Measurements from ENCODE around the gene THOP1. TPM values are rescaled to one million over a fixed set of nuclear protein-coding genes. Genes with fewer than 3 reads are reported as not detected.

The THOP1 gene
- total and polyA plus RNA-seq, 10 donors: 31.0 to 96.2 (median 42.8) TPM

GRCh38 chr19:2750808-2751437 is 34.4 kb upstream of the THOP1 start:
- Histone ChIP-seq H3K36me3 (peaks cover 0 to 32% (median 24%) of the 10 kb centered on the region in 6 donors), H3K27me3 (replicated peaks in 1 of 7) (no peaks in the 10 kb centered on the region), H3K9me3 (no peaks in the 10 kb centered on the region), H3K4me1 (peaks cover 0 to 22% (median 8%) of the 10 kb centered on the region in 6 donors), H3K4me3 (no peak overlapping the region), H3K27ac (no peak overlapping the region)
- TF ChIP-seq POLR2A (IDR thresholded peaks at IDR 0.05) (no peak), POLR2AphosphoS5 (IDR thresholded peaks at IDR 0.05) (no peak)
- TF ChIP-seq, protein P1, sequence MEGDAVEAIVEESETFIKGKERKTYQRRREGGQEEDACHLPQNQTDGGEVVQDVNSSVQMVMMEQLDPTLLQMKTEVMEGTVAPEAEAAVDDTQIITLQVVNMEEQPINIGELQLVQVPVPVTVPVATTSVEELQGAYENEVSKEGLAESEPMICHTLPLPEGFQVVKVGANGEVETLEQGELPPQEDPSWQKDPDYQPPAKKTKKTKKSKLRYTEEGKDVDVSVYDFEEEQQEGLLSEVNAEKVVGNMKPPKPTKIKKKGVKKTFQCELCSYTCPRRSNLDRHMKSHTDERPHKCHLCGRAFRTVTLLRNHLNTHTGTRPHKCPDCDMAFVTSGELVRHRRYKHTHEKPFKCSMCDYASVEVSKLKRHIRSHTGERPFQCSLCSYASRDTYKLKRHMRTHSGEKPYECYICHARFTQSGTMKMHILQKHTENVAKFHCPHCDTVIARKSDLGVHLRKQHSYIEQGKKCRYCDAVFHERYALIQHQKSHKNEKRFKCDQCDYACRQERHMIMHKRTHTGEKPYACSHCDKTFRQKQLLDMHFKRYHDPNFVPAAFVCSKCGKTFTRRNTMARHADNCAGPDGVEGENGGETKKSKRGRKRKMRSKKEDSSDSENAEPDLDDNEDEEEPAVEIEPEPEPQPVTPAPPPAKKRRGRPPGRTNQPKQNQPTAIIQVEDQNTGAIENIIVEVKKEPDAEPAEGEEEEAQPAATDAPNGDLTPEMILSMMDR (IDR thresholded peaks at IDR 0.05 in 8 of 11, conservative IDR thresholded peaks at IDR 0.05 in 3 of 11): no peak
- peak; percentile 58 for DNase-seq
- intact Hi-C loops (cut with DNase I; ENCODE audit: low total_unique reads): no loop called here
- 56 to 76% (median 64%) methylated on average over 15 to 17 of the region's 17 CpGs for WGBS, 5 donors

DNA sequence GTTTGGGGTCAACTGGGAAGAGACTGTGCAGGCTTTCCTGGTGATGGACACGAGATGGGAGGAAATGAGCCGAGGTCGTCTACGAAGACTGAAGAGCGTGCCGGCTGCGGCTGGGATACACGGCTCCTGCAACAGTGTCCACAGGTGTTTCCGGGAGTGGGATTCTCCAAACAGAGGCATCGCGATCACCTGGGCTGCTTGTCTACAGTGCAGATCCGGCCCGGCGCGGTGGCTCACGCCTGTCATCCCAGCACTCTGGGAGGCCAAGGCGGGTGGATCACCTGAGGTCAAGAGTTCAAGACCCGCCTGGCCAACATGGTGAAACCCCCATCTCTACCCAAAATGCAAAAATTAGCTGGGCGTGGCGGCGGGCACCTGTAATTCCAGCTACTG is 33.9 kb upstream of the THOP1 start:
- TF ChIP-seq POLR2AphosphoS5 (IDR thresholded peaks at IDR 0.05) (no peak), POLR2A (IDR thresholded peaks at IDR 0.05) (no peak)
- TF ChIP-seq, protein P1 (IDR thresholded peaks at IDR 0.05 in 8 of 11, conservative IDR thresholded peaks at IDR 0.05 in 3 of 11): no peak
- Histone ChIP-seq H3K4me1 (peaks cover 0 to 22% (median 8%) of the 10 kb centered on the region in 6 donors), H3K9me3 (no peaks in the 10 kb centered on the region), H3K36me3 (peaks cover 0 to 37% (median 27%) of the 10 kb centered on the region in 6 donors), H3K27me3 (replicated peaks in 1 of 7) (no peaks in the 10 kb centered on the region), H3K27ac (no peak overlapping the region), H3K4me3 (no peak overlapping the region)
- intact Hi-C loops (cut with DNase I; ENCODE audit: low total_unique reads): no loop called here
- peak; percentile 69 for DNase-seq
- 87 to 95% (median 90%) methylated on average over 18 to 21 of the region's 21 CpGs for WGBS, 5 donors

- Histone ChIP-seq H3K27me3 (replicated peaks in 1 of 7) (no peaks in the 10 kb centered on the region), H3K4me1 (peaks cover 0 to 6% (median 0%) of the 10 kb centered on the region in 6 donors), H3K9me3 (no peaks in the 10 kb centered on the region), H3K36me3 (peaks cover 0 to 72% (median 53%) of the 10 kb centered on the region in 6 donors), H3K27ac (no peak overlapping the region), H3K4me3 (no peak overlapping the region)
- peak in 1 of 3 donors; percentile 40 for TF ChIP-seq POLR2AphosphoS5 (IDR thresholded peaks at IDR 0.05)
- TF ChIP-seq, protein P1 (IDR thresholded peaks at IDR 0.05 in 8 of 11, conservative IDR thresholded peaks at IDR 0.05 in 3 of 11): no peak
- intact Hi-C loops (cut with DNase I; ENCODE audit: low total_unique reads): no loop called here
- WGBS, 5 donors: 92 to 98% (median 95%) methylated on average over 36 to 43 of the region's 43 CpGs
- DNase-seq: no peak
Observed at GRCh38 chr19:2754659-2755447, 30.4 kb upstream of the THOP1 start.

- Histone ChIP-seq H3K27me3 (replicated peaks in 1 of 7) (no peaks in the 10 kb centered on the region), H3K4me1 (peaks cover 0 to 6% (median 0%) of the 10 kb centered on the region in 6 donors), H3K27ac (no peak overlapping the region), H3K36me3 (peaks cover 0 to 77% (median 58%) of the 10 kb centered on the region in 6 donors), H3K9me3 (no peaks in the 10 kb centered on the region), H3K4me3 (no peak overlapping the region)
- 91 to 99% (median 95%) methylated on average over 16 of the region's 16 CpGs for WGBS, 5 donors
- intact Hi-C loops (cut with DNase I; ENCODE audit: low total_unique reads): no loop called here
- DNase-seq: peak; percentile 54
- TF ChIP-seq, protein P1 (IDR thresholded peaks at IDR 0.05 in 8 of 11, conservative IDR thresholded peaks at IDR 0.05 in 3 of 11): no peak
- TF ChIP-seq POLR2A (IDR thresholded peaks at IDR 0.05): no peak
- no peak for TF ChIP-seq POLR2AphosphoS5 (IDR thresholded peaks at IDR 0.05)
Observed at GRCh38 chr19:2755448-2755705, 29.9 kb upstream of the THOP1 start.
